MM.1S (cell line): ENCODE results near the gene S100A11.

Source experiments
- CTCF ChIP-seq: fragments of 300-600 bp; sonication (generic); IDR thresholded peaks from 2 replicates; pipeline ENCODE4 v1.5.1; 2016; ENCODE audit warnings: antibody characterized with exemption, low read length, mixed read lengths
- EZH2 ChIP-seq: fragments of 300-600 bp; sonication (generic); optimal IDR thresholded peaks from 2 replicates; pipeline ENCODE3; 2017; ENCODE audit warnings: low read depth, mild to moderate bottlenecking, antibody characterized with exemption, low read length, mixed read lengths

DNA sequence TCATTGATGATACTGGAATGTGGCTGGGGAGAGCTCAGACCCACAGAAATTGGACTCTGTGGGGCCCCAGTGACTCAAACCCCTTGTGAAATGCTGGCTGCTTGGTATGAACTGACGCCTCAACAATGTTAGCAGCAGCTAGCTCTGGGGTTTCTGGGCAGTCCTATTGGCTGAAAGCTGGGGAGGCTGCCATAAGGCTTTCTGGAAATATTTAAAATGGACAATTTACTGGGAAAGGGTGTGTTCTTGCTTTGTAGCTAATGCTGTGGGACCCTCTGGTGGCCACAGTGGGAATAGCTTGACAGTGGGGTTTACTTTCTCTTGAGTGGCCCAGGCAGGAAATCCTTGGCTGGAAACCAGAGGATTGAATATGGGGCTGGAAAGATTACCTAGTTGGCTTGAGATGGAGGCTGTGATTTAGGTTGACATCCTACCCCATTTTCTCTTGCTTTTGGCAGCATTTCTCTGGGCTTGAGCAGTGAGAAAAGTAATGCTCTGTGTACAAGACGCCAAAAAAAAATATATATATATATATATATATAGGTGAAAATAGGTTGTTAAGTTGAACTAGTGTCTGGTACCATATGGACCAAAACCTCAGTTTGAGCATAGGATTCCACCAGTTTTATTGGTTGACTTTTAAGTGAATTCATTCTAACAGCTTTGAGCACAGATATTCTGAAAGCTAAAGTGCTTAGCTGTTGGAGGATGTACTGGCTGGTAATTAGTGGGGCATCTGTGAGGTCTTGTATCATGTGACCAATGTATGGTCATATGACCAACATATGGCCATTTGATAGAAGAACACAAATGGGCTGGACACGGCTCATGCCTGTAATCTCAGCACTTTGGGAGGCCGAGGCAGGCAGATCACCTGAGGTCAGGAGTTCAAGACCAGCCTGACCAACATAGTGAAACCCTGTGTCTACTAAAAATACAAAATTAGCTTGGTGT is 34.9 kb downstream of the S100A11 start:
- TF ChIP-seq EZH2, result no peak
- peak; percentile 99 for TF ChIP-seq CTCF
